ENCODE results near the gene RAPGEF6.

- TF ChIP-seq, protein P1, sequence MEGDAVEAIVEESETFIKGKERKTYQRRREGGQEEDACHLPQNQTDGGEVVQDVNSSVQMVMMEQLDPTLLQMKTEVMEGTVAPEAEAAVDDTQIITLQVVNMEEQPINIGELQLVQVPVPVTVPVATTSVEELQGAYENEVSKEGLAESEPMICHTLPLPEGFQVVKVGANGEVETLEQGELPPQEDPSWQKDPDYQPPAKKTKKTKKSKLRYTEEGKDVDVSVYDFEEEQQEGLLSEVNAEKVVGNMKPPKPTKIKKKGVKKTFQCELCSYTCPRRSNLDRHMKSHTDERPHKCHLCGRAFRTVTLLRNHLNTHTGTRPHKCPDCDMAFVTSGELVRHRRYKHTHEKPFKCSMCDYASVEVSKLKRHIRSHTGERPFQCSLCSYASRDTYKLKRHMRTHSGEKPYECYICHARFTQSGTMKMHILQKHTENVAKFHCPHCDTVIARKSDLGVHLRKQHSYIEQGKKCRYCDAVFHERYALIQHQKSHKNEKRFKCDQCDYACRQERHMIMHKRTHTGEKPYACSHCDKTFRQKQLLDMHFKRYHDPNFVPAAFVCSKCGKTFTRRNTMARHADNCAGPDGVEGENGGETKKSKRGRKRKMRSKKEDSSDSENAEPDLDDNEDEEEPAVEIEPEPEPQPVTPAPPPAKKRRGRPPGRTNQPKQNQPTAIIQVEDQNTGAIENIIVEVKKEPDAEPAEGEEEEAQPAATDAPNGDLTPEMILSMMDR (IDR thresholded peaks at IDR 0.05) = no peak
- TF ChIP-seq POLR2A (IDR thresholded peaks at IDR 0.05) = no peak
Observed at GRCh38 chr5:131400585-131400984, 234.4 kb downstream of the RAPGEF6 start.

Measured in heart left ventricle (tissue), 13 donors.